Stimulated activated CD8-positive, alpha-beta memory T cell treated with anti-CD3 and anti-CD28 coated beads, Interleukin-4, amount 100 ng/mL, for 4 hours (primary cell): ENCODE data around the gene CCT3.
A peak's percentile ranks its signal among the peaks of the same experiment; 100 is the strongest.
"Not testable (repeated sequence)": the region's sequence is repeated elsewhere in the genome, so short reads cannot be mapped to it uniquely, and the experiment has no call there.

Experiments
- DNase-seq, 2 donors: peaks; one replicate each; pipeline ENCODE4 v3.0.0-alpha.2; 2020; ENCODE audit warnings: low read depth in 2 of 2, low spot score in 1 of 2

The CCT3 gene

GRCh38 chr1:156368889-156369684, 31.0 kb upstream of the CCT3 start, which contains the start of gene RHBG:
Gene RHBG, plus strand, starts transcription at chr1:156369211. Its CDS starts 39 bp downstream, at chr1:156369250.
- DNase-seq, result no peak

GRCh38 chr1:156368157-156368658, 30.1 kb upstream of the CCT3 start:
- no peak for DNase-seq

DNA sequence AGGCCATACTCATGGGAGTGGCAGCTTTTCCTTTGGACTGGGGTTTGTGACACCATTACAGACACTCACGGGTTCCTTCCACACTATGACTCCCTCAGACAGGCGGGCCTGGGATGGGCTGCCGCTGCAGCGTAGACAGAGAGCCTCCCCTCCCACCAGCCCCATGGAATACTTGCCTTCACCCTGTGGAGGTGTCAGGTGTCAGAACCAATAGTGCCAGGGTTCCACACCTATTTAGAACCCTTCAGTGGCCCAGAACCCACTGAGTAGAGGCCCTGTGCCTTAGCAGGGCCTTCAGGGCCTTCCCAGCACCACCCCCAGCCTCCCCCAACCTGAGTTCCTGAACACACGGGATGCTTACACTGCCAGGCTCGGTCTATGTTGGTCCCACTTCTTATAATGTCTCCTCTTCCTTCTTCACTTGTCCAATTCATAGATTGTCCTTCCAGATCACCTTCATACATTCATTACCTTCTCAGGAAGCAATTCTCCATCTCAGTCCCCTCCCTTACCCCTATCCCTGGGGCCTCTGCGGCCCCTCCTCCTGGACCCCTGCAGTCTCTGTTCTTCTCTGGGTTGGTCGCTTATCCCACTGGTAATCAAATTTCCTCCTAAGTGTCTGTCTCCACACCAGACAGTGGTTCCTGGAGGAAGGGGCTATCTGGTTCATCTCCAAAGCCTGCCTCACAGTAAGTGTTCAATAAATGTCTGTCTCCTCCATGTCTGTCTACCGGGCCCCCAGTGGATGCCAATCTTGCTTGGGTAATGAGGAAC, 29.5 kb upstream of the CCT3 start:
- no peak for DNase-seq

GRCh38 chr1:156366378-156367166, 28.5 kb upstream of the CCT3 start:
- no peak for DNase-seq

DNA sequence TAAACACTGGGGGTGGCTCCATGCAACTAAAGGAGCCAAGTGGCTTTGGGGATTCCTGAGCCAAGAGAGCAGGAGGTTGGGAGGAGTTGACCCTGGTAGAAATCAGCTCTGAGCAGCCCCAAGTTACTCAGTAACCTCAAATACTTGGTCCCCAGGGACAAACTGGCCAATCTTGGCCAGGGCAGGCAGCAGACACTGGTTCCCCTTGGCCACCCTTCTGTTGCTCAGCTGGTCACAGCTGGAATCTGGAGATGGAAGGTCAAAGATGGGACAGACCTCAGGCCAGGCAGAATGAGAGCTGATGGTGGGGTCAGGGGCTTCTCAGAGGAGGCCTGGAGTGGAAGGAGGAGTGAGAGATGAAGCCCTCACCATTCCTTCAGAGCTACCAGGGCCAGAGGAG, 27.7 kb upstream of the CCT3 start:
- DNase-seq, result no peak

DNA sequence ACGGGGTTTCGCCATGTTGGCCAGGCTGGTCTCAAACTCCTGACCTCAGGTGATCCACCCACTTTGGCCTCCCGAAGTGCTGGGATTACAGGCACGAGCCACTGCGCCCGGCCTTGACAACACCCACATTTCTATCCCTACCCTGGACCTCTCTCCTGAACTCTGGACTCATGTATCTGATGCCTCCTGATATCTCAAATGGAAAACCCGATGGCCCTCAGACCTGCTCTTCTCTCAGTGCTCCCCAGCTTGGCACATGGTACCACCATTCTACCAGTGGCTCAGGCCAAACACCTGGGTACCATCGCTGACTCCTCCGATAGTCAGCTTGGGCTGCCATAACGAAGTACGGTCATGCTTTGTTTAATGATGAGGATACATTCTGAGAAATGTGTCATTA, 22.4 kb upstream of the CCT3 start:
- no peak for DNase-seq

DNA sequence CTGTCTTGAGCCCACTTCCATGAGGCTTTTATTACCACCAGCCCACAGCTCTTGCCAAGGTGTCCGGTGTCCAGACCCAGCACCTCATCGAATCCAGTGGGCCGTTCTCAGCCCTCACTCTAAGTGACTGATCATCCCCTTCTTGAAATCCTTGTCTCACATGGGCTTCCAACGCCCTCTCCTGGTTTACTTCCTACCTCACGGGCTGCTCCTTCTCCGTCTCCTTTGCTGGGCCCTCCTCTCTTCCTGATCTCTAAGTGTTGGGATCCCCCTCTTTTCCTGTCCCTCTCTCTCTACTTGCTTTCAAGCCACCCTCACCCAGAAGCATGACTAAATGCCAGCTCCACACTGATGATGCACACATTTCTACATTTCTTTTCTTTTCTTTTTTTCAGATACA, 21.9 kb upstream of the CCT3 start:
- DNase-seq, result no peak

GRCh38 chr1:156359249-156359648, 21.2 kb upstream of the CCT3 start:
- DNase-seq, result no peak

- no peak for DNase-seq
These were observed 20.5 kb upstream of the CCT3 start for GRCh38 chr1:156358641-156359040.

GRCh38 chr1:156357977-156358376, 19.9 kb upstream of the CCT3 start:
- DNase-seq, result no peak

GRCh38 chr1:156356875-156357534, 18.9 kb upstream of the CCT3 start:
- DNase-seq, result peak in 1 of 2 donors; percentile 37

GRCh38 chr1:156356262-156356874, 18.3 kb upstream of the CCT3 start:
- DNase-seq, result no peak

DNA sequence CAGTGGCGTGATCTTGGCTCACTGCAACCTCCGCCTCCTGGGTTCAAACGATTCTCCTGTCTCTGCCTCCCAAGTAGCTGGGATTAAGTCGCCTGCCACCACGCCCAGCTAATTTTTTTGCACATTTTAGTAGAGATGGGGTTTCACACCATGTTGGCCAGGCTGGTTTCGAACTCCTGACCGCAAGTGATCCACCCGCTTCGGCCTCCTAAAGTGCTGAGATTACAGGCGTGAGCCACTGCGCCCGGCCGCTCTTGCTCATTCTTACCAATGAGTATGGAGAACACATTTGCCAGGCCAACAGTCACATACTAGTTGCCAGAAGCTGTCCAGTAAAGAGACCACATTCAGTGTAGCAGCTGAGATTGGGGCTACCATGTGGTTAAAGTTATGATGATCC, 14.4 kb upstream of the CCT3 start:
- not testable (repeated sequence) for DNase-seq

- no peak for DNase-seq
These were observed 9.2 kb upstream of the CCT3 start for GRCh38 chr1:156347331-156347730.

DNA sequence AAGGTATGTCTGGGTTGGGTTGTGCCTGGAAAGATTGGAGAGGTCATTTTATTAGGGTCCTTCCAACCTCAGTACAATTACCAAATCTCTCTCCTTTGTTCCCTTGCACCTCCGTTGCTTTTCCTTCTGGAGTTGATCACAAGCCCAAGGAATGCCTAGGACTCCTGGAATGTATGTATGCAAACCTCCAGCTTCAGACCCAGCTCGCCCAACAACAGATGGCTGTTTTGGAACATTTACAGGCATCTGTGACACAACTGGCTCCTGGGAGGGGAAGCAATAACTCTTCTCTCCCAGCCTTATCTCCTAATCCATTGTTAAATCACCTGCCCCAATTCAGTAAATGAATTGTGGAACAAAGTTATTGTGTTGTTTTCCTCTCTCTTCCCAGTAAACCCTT, 8.5 kb upstream of the CCT3 start:
- no peak for DNase-seq

DNA sequence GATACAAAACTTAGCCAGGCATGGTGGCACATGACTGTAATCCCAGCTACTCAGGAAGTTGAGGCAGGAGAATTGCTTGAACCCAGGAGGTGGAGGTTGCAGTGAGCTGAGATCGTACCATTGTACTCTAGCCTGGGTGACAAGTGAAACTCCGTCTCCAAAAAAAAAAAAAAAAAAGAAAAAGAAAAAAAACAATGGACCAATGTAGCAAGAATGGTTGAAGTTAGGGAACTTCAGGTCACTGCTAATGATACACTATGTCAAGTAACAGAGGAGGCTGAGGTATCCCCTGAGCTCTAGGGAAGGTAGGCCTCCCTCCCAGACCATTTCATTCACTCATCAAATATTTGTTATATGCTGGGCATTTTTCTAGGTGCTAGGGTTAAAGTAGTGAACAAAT, 7.9 kb upstream of the CCT3 start:
- not testable (repeated sequence) for DNase-seq

DNA sequence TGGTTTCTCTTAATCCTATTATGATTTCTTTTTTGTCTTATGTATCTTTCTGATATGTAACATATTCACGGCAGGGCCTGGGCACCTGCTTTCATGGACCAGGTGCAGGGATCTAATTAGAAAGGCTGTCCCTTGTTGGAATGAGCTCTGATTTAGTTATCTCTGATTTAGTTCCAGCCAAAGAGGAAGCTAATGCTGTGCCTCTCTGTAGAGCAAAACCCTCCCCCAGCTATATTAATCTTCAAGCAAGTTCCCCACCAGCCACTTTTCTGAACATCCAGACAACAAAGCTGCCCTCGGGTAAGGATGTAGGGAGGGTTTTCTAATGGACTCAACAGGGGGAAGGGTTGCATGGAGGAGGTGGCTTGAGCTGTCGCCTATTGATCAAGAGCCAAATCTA, 6.3 kb upstream of the CCT3 start:
- no peak for DNase-seq

GRCh38 chr1:156342166-156342955, 4.3 kb upstream of the CCT3 start:
- DNase-seq, result no peak

- no peak for DNase-seq
These were observed 258 bp downstream of the CCT3 start for GRCh38 chr1:156337888-156338179.
